ENCODE data around the gene MAML1. TPM values are rescaled to one million over a fixed set of nuclear protein-coding genes. Genes with fewer than 3 reads are reported as not detected.
"Not testable (repeated sequence)": the region's sequence is repeated elsewhere in the genome, so short reads cannot be mapped to it uniquely, and the experiment has no call there.

The MAML1 gene
- 10 to 100 TPM; 24.1 to 24.2 TPM for total RNA-seq

DNA sequence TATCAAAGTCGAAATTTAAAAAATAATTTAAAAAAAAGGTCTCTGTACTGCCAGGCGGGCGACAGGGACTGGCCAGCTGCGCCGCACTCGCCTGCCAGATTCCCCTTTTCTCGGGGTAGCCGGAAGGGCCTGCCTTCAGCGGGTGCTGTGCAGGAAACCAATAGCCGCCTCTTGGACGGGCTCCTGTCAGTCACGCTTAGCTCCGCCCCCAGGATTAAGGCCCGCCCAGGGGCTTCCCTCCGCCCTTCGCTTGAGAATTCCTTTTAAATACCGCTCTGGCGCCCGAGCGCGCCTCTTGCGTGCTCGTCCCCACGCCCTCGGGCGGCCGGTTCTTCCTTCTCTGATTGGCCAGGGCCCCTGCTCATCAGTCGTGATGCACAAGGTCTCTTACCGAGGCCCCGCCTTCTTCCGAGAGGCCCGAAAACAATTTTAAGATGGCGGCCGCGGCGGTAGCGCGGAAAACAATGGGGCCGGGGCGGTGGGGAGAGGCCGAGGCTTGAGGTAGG is at the start of gene MAML1:
Gene MAML1, plus strand, starts transcription at position 411 of the 506 bp plus-strand sequence. CDS start 291 bp downstream, outside the sequence.
- Mint-ChIP-seq H3K4me3 (peak within 1 kb of the TSS; percentile 95), H3K36me3 (peaks cover 24% of the 10 kb centered on the region), H3K4me1 (peaks cover 36% of the 10 kb centered on the region), H3K27me3 (no peaks in the 10 kb centered on the region), H3K9me3 (no peaks in the 10 kb centered on the region), H3K27ac (peak within 1 kb of the TSS; percentile 92)
- peak; percentile 99 for DNase-seq

DNA sequence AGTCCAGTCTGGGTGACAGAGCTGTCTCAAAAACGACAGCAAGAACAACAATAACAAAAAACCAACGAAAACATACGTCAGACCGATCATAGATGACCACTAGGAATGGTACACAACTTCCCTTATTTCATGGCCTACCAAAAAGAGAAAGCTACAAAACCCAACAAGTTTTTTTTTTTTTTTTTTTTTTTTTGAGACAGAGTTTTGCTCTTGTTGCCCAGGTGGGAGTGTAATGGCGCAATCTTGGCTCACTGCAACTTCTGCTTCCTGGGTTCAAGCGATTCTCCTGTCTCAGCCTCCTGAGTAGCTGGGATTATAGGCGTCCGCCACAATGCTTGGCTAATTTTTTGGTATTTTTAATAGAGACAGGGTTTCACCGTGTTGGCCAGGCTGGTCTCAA is 43.4 kb upstream of the MAML1 start:
- not testable (repeated sequence) for H3K27ac Mint-ChIP-seq, H3K4me3 Mint-ChIP-seq, H3K9me3 Mint-ChIP-seq, H3K4me1 Mint-ChIP-seq, H3K27me3 Mint-ChIP-seq, DNase-seq, H3K36me3 Mint-ChIP-seq

DNA sequence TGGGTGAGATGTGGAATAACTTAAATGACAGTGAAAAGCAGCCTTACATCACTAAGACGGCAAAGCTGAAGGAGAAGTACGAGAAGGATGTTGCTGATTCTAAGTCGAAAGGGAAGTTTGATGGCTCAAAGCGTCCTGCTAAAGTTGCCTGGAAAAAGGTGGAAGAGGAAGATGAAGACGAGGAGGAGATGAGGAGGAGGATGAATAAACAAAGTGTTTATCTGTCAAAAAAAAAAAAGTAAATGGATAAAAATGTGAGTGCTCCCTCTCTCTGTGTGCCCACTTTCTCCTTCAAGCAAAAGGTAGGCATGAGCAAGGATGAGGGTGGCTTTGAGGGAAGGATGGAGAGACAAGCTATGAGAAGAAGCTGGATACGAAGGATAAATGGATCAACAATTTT is 38.1 kb upstream of the MAML1 start:
- no peak overlapping the region for H3K4me3 Mint-ChIP-seq
- no peaks in the 10 kb centered on the region for H3K9me3 Mint-ChIP-seq
- H3K27me3 Mint-ChIP-seq: no peaks in the 10 kb centered on the region
- no peak overlapping the region for H3K27ac Mint-ChIP-seq
- H3K4me1 Mint-ChIP-seq: peaks cover 10% of the 10 kb centered on the region
- DNase-seq: no peak
- H3K36me3 Mint-ChIP-seq: peaks cover 2% of the 10 kb centered on the region

GRCh38 chr5:179696603-179697002 is 36.0 kb upstream of the MAML1 start:
- Mint-ChIP-seq H3K36me3 (peaks cover 19% of the 10 kb centered on the region), H3K27me3 (no peaks in the 10 kb centered on the region), H3K27ac (no peak overlapping the region), H3K9me3 (no peaks in the 10 kb centered on the region), H3K4me1 (peaks cover 20% of the 10 kb centered on the region), H3K4me3 (no peak overlapping the region)
- no peak for DNase-seq

- Mint-ChIP-seq H3K9me3 (no peaks in the 10 kb centered on the region), H3K4me1 (peaks cover 22% of the 10 kb centered on the region), H3K27ac (peak overlapping the region; percentile 100), H3K4me3 (peak overlapping the region; percentile 100), H3K36me3 (peaks cover 22% of the 10 kb centered on the region), H3K27me3 (no peaks in the 10 kb centered on the region)
- DNase-seq: no peak
Observed at GRCh38 chr5:179697108-179697507, 35.5 kb upstream of the MAML1 start.

DNA sequence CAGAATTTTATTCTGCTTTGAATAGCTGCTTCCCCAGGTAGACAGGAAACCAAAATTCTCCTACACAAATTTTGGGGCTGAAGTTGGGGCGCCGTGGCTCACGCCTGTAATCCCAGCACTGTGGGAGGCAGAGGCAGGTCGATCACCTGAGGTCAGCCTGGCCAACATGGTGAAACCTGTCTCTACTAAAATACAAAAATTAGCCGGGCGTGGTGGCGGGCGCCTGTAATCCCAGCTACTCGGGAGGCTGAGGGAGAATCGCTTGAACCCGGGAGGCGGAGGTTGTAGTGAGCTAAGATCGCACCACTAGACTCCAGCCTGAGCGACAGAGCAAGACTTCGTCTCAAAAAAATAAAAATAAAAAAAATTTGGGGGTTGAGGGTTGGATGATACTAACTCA is 35.1 kb upstream of the MAML1 start:
- DNase-seq, H3K27me3 Mint-ChIP-seq, H3K9me3 Mint-ChIP-seq: not testable (repeated sequence)
- Mint-ChIP-seq H3K27ac (peak overlapping the region; percentile 100), H3K4me1 (peaks cover 27% of the 10 kb centered on the region), H3K4me3 (peak overlapping the region; percentile 100), H3K36me3 (peaks cover 26% of the 10 kb centered on the region)

DNA sequence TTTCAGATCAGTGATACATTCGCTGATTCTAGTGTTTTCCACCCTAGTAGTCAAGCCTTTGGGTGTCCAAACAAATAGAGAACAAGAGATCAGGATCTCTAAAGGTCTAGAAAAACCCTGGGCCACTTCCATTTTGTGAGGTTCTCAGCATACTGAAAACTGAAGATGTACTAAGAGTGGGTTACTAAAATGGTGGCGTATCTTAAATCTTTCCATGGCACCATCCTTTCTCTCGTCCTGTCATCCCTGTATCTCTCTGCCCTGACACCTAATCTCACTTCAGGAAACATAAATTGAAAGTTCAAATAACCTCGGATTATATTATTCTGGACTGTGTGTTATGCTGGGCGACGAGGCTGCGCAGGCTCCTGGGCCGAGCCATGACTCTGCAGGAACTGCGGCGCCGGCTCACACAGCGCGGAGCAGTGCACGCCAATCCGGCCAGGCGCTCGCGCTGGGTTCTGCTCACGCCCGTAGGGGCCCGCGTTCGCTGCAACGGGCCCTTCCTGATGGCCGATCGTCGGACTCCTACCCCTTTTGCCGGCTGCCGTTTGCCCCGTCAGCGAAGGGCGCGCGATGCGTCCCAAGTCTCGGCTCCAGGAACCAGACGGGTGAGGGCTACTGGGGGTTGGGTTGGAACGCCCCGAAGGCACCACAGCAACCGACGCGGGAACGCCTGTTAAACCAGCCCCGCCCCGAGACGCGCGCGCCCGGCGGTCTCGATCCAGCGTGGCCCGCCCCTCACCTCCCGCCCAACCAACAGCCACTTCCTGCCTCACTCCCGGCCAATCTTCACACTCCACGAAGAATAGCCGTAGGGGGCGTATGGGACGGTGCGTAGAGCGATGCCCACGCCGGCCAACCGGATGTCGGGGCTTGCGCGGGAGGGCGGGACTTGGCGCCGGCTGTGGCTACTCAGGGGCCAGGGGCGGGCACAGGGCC is 34.4 kb upstream of the MAML1 start:
- peaks cover 27% of the 10 kb centered on the region for H3K4me1 Mint-ChIP-seq
- DNase-seq: peak; percentile 100
- H3K27ac Mint-ChIP-seq: peak overlapping the region; percentile 100
- peaks cover 2% of the 10 kb centered on the region for H3K9me3 Mint-ChIP-seq
- peak overlapping the region; percentile 100 for H3K4me3 Mint-ChIP-seq
- H3K27me3 Mint-ChIP-seq: no peaks in the 10 kb centered on the region
- H3K36me3 Mint-ChIP-seq: peaks cover 33% of the 10 kb centered on the region

- Mint-ChIP-seq H3K9me3 (peaks cover 2% of the 10 kb centered on the region), H3K4me3 (peak within 1 kb of the TSS; percentile 100), H3K27ac (peak within 1 kb of the TSS; percentile 100), H3K36me3 (peaks cover 41% of the 10 kb centered on the region), H3K4me1 (peaks cover 35% of the 10 kb centered on the region), H3K27me3 (no peaks in the 10 kb centered on the region)
- no peak for DNase-seq
Observed at GRCh38 chr5:179698935-179699615, 33.5 kb upstream of the MAML1 start, which contains the start of gene CANX. Gene CANX, plus strand, starts transcription at chr5:179698967. Its CDS starts 6,715 bp downstream, at chr5:179705682.

- H3K4me1 Mint-ChIP-seq: peaks cover 36% of the 10 kb centered on the region
- H3K9me3 Mint-ChIP-seq: peaks cover 2% of the 10 kb centered on the region
- peak; percentile 44 for DNase-seq
- peak overlapping the region; percentile 100 for H3K27ac Mint-ChIP-seq
- H3K4me3 Mint-ChIP-seq: peak overlapping the region; percentile 100
- H3K36me3 Mint-ChIP-seq: peaks cover 42% of the 10 kb centered on the region
- H3K27me3 Mint-ChIP-seq: no peaks in the 10 kb centered on the region
Observed at GRCh38 chr5:179699616-179700237, 32.9 kb upstream of the MAML1 start.

DNA sequence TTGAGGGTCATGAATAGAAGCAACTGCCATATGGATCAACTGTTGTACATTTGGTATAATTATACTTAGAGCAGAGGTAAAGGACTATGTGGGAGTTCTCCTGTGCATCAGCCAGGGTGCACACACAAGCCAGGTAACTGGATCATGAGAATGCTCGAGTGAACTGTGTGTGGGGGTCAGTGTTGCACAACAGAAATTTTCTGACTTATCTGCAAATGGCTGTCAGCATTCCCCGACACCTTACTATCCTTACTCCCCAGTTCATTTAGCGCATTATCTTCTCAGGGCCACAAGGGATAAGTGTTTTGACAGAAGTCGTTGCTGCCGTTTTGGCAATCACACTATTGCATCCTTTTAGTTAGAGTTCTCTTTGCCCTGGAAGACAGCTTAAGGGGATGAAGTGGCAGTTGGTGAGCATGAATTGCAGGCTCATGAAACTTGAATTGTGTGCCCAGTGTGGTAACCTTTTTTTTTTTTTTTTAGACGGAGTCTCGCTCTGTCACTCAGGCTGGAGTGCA is 32.2 kb upstream of the MAML1 start:
- no peaks in the 10 kb centered on the region for H3K27me3 Mint-ChIP-seq
- peak overlapping the region; percentile 100 for H3K4me3 Mint-ChIP-seq
- H3K36me3 Mint-ChIP-seq: peaks cover 44% of the 10 kb centered on the region
- H3K9me3 Mint-ChIP-seq: peaks cover 2% of the 10 kb centered on the region
- H3K4me1 Mint-ChIP-seq: peaks cover 40% of the 10 kb centered on the region
- DNase-seq: no peak
- H3K27ac Mint-ChIP-seq: peak overlapping the region; percentile 100

GRCh38 chr5:179716286-179716685 is 16.3 kb upstream of the MAML1 start:
- no peaks in the 10 kb centered on the region for H3K9me3 Mint-ChIP-seq
- DNase-seq: no peak
- H3K36me3 Mint-ChIP-seq: peaks cover 9% of the 10 kb centered on the region
- H3K4me3 Mint-ChIP-seq: no peak overlapping the region
- H3K27ac Mint-ChIP-seq: no peak overlapping the region
- peaks cover 4% of the 10 kb centered on the region for H3K4me1 Mint-ChIP-seq
- no peaks in the 10 kb centered on the region for H3K27me3 Mint-ChIP-seq

DNA sequence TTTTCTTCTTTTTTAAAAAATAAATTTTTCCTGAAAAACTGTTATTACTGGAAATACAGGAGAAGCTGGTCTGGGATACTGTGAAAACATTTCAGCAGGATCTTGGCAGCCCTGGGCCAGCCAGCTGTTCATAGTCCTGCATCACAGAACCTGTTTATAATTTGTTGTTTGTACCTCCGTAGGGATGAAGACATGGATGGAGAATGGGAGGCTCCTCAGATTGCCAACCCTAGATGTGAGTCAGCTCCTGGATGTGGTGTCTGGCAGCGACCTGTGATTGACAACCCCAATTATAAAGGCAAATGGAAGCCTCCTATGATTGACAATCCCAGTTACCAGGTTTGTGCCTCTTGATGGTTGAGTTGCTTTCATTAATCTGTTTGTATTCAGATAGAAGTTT is 12.4 kb upstream of the MAML1 start:
- H3K9me3 Mint-ChIP-seq: no peaks in the 10 kb centered on the region
- H3K27me3 Mint-ChIP-seq: no peaks in the 10 kb centered on the region
- H3K36me3 Mint-ChIP-seq: peaks cover 26% of the 10 kb centered on the region
- no peak for DNase-seq
- no peak overlapping the region for H3K4me3 Mint-ChIP-seq
- peaks cover 4% of the 10 kb centered on the region for H3K4me1 Mint-ChIP-seq
- no peak overlapping the region for H3K27ac Mint-ChIP-seq

- H3K4me1 Mint-ChIP-seq: no peaks in the 10 kb centered on the region
- no peak for DNase-seq
- no peaks in the 10 kb centered on the region for H3K9me3 Mint-ChIP-seq
- no peak overlapping the region for H3K4me3 Mint-ChIP-seq
- H3K27ac Mint-ChIP-seq: no peak overlapping the region
- H3K36me3 Mint-ChIP-seq: peaks cover 19% of the 10 kb centered on the region
- no peaks in the 10 kb centered on the region for H3K27me3 Mint-ChIP-seq
Observed at GRCh38 chr5:179724163-179724562, 8.5 kb upstream of the MAML1 start.

DNA sequence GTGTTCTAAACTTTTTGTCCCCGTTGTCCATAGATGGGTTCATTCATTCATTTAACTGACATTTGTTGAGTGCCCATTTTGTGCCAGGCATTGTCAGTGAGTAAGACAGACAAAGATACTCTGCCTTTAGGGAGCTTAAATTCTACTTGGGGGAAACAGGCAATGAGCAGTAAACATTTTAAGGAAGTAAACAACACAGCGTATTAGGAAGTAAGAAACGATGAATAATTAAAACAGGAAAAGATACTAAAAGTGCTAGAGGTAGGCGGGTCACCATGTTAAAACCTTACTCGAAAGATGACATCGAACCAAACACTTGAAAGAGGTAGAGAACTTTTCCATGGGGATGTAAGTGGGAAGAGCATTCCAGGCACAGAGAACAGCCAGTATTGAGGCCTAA is 5.5 kb upstream of the MAML1 start:
- H3K9me3 Mint-ChIP-seq: no peaks in the 10 kb centered on the region
- peaks cover 18% of the 10 kb centered on the region for H3K4me1 Mint-ChIP-seq
- peaks cover 30% of the 10 kb centered on the region for H3K36me3 Mint-ChIP-seq
- no peak overlapping the region for H3K4me3 Mint-ChIP-seq
- no peak for DNase-seq
- H3K27ac Mint-ChIP-seq: no peak overlapping the region
- H3K27me3 Mint-ChIP-seq: no peaks in the 10 kb centered on the region

- H3K4me3 Mint-ChIP-seq: no peak overlapping the region
- peaks cover 21% of the 10 kb centered on the region for H3K4me1 Mint-ChIP-seq
- DNase-seq: no peak
- no peaks in the 10 kb centered on the region for H3K27me3 Mint-ChIP-seq
- H3K9me3 Mint-ChIP-seq: no peaks in the 10 kb centered on the region
- H3K36me3 Mint-ChIP-seq: peaks cover 19% of the 10 kb centered on the region
- H3K27ac Mint-ChIP-seq: peak overlapping the region; percentile 23
Observed at GRCh38 chr5:179729303-179729702, 3.3 kb upstream of the MAML1 start.
